Breast epithelium (tissue), 4 donors: ENCODE data around the gene TRAF3IP1. TPM values are rescaled to one million over a fixed set of nuclear protein-coding genes. Genes with fewer than 3 reads are reported as not detected.

ENCODE experiments used
- DNase-seq, 2 donors: peaks; one replicate each; pipeline ENCODE4 v3.0.0-alpha.2; 2019; ENCODE audit warnings: low spot score in 2 of 2
- H3K27ac ChIP-seq, 2 donors: fragments of 200-600 bp; sonication (generic) in 1 of 2; one replicate each; pipeline ENCODE4 v1.5.1; 2016 to 2019; ENCODE audit warnings: mild to moderate bottlenecking in 1 of 2
- H3K27me3 ChIP-seq, 2 donors: fragments of 200-600 bp; sonication (generic) in 1 of 2; one replicate each; pipeline versions ENCODE4 v1.5.1 to v1.6.0; 2017 to 2019; ENCODE audit warnings: control low read depth in 1 of 2, mild to moderate bottlenecking in 1 of 2
- H3K36me3 ChIP-seq: fragments of 200-600 bp; one replicate; pipeline ENCODE4 v1.5.1; 2019
- H3K4me1 ChIP-seq, 2 donors: fragments of 200-600 bp; sonication (generic); one replicate each; pipeline ENCODE4 v1.5.1; 2016 to 2019; ENCODE audit warnings: control low read depth in 1 of 2
- H3K4me3 ChIP-seq, 3 donors: fragments of 200-600 bp; sonication (generic); 1 replicate in 2 of 3; 2 replicates in 1 of 3; pipeline ENCODE4 v1.5.1; 2016 to 2019; ENCODE audit warnings: mild to moderate bottlenecking in 3 of 3, moderate library complexity in 2 of 3
- H3K9me3 ChIP-seq, 2 donors: fragments of 200-600 bp; sonication (generic) in 1 of 2; one replicate each; pipeline ENCODE4 v1.5.1; 2016 to 2019; ENCODE audit warnings: control low read depth in 1 of 2
- POLR2A ChIP-seq: fragments of 450-650 bp; IDR thresholded peaks from one replicate; pipeline ENCODE4 v1.6.1; 2016; ENCODE audit warnings: antibody characterized with exemption, mild to moderate bottlenecking, moderate library complexity
- POLR2AphosphoS5 ChIP-seq, 3 donors: sonication (generic); formaldehyde crosslinking; IDR thresholded peaks; one replicate each; pipeline ENCODE4 v1.6.1; 2017; ENCODE audit warnings: antibody characterized with exemption in 3 of 3
- intact Hi-C: fragments of 100-400 bp; cut with DNase I; formaldehyde crosslinking; loops from one replicate; pipeline ENCODE4 v1.15.1; 2023; ENCODE audit warnings: low total_unique reads
- total RNA-seq, 3 donors: library from RNA; depleted of rRNA; stranded (reverse); fragments of >200 nt; gene quantifications; one replicate each; pipeline ENCODE4 v1.1.0, GENCODE V29; 2016
- TF ChIP-seq, protein P1 (sequence below), 3 donors: fragments of 450-650 bp; IDR thresholded peaks; one replicate each; pipeline ENCODE4 v1.5.1; 2016 to 2017; ENCODE audit warnings: antibody characterized with exemption in 3 of 3, mild to moderate bottlenecking in 3 of 3, moderate library complexity in 3 of 3

TRAF3IP1 gene
- total RNA-seq, 3 donors from 2014 or later: 12.1 to 20.6 (median 15.7) TPM

DNA sequence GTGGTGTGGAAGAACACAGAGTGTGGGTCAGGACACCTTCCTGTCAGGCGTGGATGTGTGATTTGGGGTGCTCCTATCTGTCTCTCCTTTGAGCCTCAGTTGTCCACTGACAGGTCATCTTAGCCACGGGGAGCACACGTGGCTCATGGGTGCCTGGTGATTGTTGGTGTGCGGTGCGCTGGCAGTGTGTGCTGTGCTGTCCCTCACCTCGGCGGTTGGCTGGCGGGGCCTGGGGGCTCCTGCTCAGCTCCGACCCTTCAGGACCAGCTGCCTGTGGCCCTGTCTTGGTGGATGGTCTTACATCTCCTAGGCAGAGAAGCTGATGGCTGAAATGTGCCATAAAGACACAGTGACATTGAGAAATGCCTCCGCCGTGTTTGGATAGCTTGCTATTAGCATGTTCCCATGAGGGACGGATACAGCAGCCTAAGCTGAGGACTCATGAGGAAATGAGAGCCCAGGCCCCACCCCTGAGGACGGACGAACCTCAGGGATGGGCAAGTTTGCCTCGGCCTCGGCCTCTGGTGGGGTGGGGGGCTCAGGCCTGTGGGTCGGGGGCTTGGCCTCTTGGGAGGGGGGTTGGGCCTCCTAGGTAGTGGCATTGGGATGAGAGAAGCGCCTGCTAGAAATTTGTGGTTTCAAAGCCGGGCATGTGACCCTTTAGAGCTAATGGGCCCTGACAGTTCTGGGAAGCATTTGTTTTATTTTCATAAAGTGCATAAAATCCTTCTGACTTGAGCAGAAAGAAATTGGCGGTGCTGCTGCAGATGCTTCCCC is 86.1 kb downstream of the TRAF3IP1 start:
- Histone ChIP-seq H3K27ac (no peak overlapping the region), H3K4me1 (no peaks in the 10 kb centered on the region), H3K27me3 (no peaks in the 10 kb centered on the region), H3K36me3 (no peaks in the 10 kb centered on the region), H3K4me3 (no peak overlapping the region), H3K9me3 (no peaks in the 10 kb centered on the region)
- TF ChIP-seq POLR2AphosphoS5 (IDR thresholded peaks at IDR 0.05): no peak
- TF ChIP-seq, protein P1, sequence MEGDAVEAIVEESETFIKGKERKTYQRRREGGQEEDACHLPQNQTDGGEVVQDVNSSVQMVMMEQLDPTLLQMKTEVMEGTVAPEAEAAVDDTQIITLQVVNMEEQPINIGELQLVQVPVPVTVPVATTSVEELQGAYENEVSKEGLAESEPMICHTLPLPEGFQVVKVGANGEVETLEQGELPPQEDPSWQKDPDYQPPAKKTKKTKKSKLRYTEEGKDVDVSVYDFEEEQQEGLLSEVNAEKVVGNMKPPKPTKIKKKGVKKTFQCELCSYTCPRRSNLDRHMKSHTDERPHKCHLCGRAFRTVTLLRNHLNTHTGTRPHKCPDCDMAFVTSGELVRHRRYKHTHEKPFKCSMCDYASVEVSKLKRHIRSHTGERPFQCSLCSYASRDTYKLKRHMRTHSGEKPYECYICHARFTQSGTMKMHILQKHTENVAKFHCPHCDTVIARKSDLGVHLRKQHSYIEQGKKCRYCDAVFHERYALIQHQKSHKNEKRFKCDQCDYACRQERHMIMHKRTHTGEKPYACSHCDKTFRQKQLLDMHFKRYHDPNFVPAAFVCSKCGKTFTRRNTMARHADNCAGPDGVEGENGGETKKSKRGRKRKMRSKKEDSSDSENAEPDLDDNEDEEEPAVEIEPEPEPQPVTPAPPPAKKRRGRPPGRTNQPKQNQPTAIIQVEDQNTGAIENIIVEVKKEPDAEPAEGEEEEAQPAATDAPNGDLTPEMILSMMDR (IDR thresholded peaks at IDR 0.05): no peak
- TF ChIP-seq POLR2A: no peak
- DNase-seq: no peak
- intact Hi-C loops: no loop called here

DNA sequence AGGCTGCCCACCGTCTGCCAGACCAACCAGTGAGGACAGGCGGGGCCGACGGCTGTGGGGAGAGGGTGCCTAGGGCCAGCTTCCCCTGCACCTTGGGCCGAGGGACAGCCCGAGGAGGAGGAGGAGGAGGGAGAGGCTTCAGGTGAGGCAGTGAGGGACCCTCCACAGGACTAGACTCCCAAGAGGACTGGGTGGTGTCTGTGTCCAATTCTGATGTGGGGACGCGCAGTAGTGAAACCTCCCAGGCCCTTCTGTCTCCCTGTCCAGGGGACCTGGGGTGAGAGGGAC is 86.6 kb downstream of the TRAF3IP1 start:
- no peaks in the 10 kb centered on the region for H3K9me3 ChIP-seq
- H3K27me3 ChIP-seq: no peaks in the 10 kb centered on the region
- no peaks in the 10 kb centered on the region for H3K4me1 ChIP-seq
- intact Hi-C loops: no loop called here
- H3K36me3 ChIP-seq: no peaks in the 10 kb centered on the region
- no peak overlapping the region for H3K27ac ChIP-seq
- no peak for DNase-seq
- H3K4me3 ChIP-seq: no peak overlapping the region
- TF ChIP-seq POLR2AphosphoS5 (IDR thresholded peaks at IDR 0.05) (no peak), POLR2A (no peak)
- TF ChIP-seq, protein P1 (IDR thresholded peaks at IDR 0.05): no peak

DNA sequence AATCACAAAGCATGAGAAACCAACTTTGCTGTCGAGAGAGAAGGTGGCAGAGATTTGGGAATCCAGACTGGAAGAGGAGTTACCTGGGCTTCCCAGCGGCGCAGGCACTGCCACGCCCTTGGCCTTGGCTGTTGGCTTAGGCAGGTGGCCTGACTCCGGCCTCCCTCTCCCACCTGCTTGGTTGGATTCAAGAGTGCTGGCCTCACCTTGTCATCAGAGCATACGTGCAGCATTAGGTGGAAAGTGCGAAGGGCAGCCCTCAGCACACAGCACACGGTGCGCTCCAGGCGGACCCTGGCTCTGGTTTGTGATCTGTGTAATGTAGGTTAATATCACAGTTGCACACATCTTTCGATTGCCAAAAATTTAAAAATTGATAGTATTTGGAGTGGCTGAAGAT is 87.2 kb downstream of the TRAF3IP1 start:
- TF ChIP-seq, protein P1 (IDR thresholded peaks at IDR 0.05): no peak
- TF ChIP-seq POLR2AphosphoS5 (IDR thresholded peaks at IDR 0.05) (no peak), POLR2A (no peak)
- Histone ChIP-seq H3K27me3 (no peaks in the 10 kb centered on the region), H3K27ac (no peak overlapping the region), H3K4me1 (no peaks in the 10 kb centered on the region), H3K9me3 (no peaks in the 10 kb centered on the region), H3K36me3 (no peaks in the 10 kb centered on the region), H3K4me3 (no peak overlapping the region)
- DNase-seq: no peak
- intact Hi-C loops: no loop called here

DNA sequence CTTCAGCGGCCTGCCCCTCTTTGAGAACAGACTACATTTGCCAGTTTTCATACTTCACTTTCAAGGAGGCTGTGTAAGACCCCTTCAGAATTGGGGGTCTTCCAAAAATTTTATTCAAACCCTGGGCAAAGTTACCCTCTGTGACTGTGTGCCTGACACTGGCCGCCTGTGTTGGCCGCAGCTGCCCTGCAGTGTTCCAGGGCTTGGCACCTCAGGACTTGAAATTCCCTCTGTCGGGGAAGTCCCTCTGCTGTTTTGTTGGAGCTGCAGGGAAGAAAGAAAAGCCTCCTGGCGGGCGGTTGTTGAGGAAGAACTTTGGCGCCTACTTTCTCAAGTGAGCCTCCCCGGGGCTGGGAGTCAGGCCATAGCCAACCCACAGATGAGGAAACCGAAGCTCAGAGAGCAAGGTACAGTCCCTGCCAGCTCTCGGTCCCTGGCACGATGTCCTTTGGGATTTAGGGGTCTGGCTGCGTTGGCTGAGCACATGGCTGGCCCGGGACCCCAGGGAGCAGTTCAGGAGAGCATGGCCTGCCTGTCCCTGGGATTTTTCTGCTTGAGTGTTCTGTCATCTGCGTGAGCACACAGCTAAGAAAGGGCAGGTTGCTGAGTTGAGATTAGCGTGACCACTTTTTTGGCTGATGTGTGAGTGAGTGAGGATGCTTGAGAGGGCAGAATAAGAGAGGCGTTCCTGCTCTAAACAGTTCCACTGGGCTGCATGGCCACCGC is 88.5 kb downstream of the TRAF3IP1 start:
- no peak for TF ChIP-seq POLR2AphosphoS5 (IDR thresholded peaks at IDR 0.05)
- TF ChIP-seq, protein P1 (IDR thresholded peaks at IDR 0.05): no peak
- no peak for TF ChIP-seq POLR2A
- Histone ChIP-seq H3K9me3 (no peaks in the 10 kb centered on the region), H3K4me3 (no peak overlapping the region), H3K36me3 (no peaks in the 10 kb centered on the region), H3K27me3 (no peaks in the 10 kb centered on the region), H3K4me1 (no peaks in the 10 kb centered on the region), H3K27ac (no peak overlapping the region)
- intact Hi-C loops: no loop called here
- no peak for DNase-seq
